HCT116 (cell line): ENCODE data around the gene PRCC. TPM values are rescaled to one million over a fixed set of nuclear protein-coding genes. Genes with fewer than 3 reads are reported as not detected.

Experiments used
- ATAC-seq: fragments of 200-7000 bp; cut with Tn5 transposase; 2 replicates; pipeline ENCODE4 v1.9.1; 2020; ENCODE audit warnings: mild to moderate bottlenecking, moderate library complexity
- BruUV-seq: library from RNA; stranded (reverse); fragments of 400-500 nt; replicated peaks from 2 replicates; lab custom pipeline; 2021; lab: Mats Ljungman, UMichigan
- CTCF ChIA-PET: fragments of 300-600 bp; sonication (Branson Sonifier 250); formaldehyde crosslinking; loops from one replicate; lab custom pipeline; 2021; ENCODE audit warnings: antibody characterized with exemption; lab: Charles Lee
- POLR2A ChIA-PET: fragments of 300-600, 350-600 bp; sonication (Branson Sonifier 250); formaldehyde crosslinking; loops from one replicate; lab custom pipeline; 2021; ENCODE audit warnings: antibody characterized with exemption; lab: Charles Lee
- RAD21 ChIA-PET, 2 experiments: fragments of 300-600 bp; sonication (Branson Sonifier 250); formaldehyde crosslinking; loops; one replicate each; lab custom pipeline; 2023; ENCODE audit warnings: low total read pairs in 2 of 2; ENCODE audit not compliant: uncharacterized antibody in 2 of 2, unreplicated experiment in 2 of 2, low non-redundant PET in 1 of 2; lab: Charles Lee
- DNase-seq: peaks from one replicate; pipeline ENCODE4 v3.0.0-alpha.2; 2010; ENCODE audit warnings: low read depth, low spot score
- H2AFZ ChIP-seq: fragments of 200-600 bp; shearing (Covaris generic), sonication (generic); 2 replicates; pipeline ENCODE4 v1.6.1; 2017; ENCODE audit warnings: low read depth, mixed run types, mixed read lengths, antibody characterized with exemption, low read length; ENCODE audit not compliant: poor library complexity, severe bottlenecking
- H3K27ac ChIP-seq: 2 replicates; pipeline ENCODE4 v1.5.1; 2012; ENCODE audit warnings: low read depth, low read length
- H3K27me3 ChIP-seq: fragments of 200-600 bp; sonication (generic); 2 replicates; pipeline ENCODE4 v1.6.1; 2016; ENCODE audit warnings: mixed run types, low read length, mixed read lengths; ENCODE audit not compliant: insufficient read depth
- H3K36me3 ChIP-seq, 2 experiments: fragments of 200-500 bp in 1 of 2; fragments of 200-600 bp in 1 of 2; sonication (Bioruptor generic) in 1 of 2; sonication (generic) in 1 of 2; 2 replicates each; pipeline versions ENCODE4 v1.5.1 to v1.6.1; 2014 to 2016; ENCODE audit warnings: low read length in 2 of 2, inconsistent platforms in 1 of 2, mixed read lengths in 1 of 2, mixed run types in 1 of 2; ENCODE audit not compliant: insufficient read depth in 2 of 2, control insufficient read depth in 1 of 2
- H3K4me1 ChIP-seq, 2 experiments: fragments of 200-600 bp in 1 of 2; sonication (generic) in 1 of 2; 2 replicates each; pipeline versions ENCODE4 v1.5.1 to v1.6.1; 2012 to 2017; ENCODE audit warnings: low read length in 2 of 2, inconsistent platforms in 1 of 2, mild to moderate bottlenecking in 1 of 2, mixed read lengths in 1 of 2, mixed run types in 1 of 2, moderate library complexity in 1 of 2; ENCODE audit not compliant: insufficient read depth in 2 of 2, control insufficient read depth in 1 of 2
- H3K4me2 ChIP-seq: fragments of 200-600 bp; sonication (generic); 2 replicates; pipeline ENCODE4 v1.6.1; 2017; ENCODE audit warnings: mixed run types, low read length, mixed read lengths
- H3K4me3 ChIP-seq, 2 experiments: fragments of 200-600 bp in 1 of 2; sonication (generic) in 1 of 2; replicated peaks in 1 of 2; 2 replicates each; pipeline ENCODE4 v1.5.1; 2011 to 2016; ENCODE audit warnings: low read length in 2 of 2, control low read depth in 1 of 2, low read depth in 1 of 2, mild to moderate bottlenecking in 1 of 2, mixed read lengths in 1 of 2, mixed run types in 1 of 2
- H3K79me2 ChIP-seq: fragments of 200-600 bp; sonication (generic); 2 replicates; pipeline ENCODE4 v1.6.1; 2017; ENCODE audit warnings: mild to moderate bottlenecking, mixed run types, low read length, moderate library complexity, mixed read lengths; ENCODE audit not compliant: insufficient read depth
- H3K9ac ChIP-seq: fragments of 200-600 bp; sonication (generic); 2 replicates; pipeline ENCODE4 v1.6.1; 2016; ENCODE audit warnings: low read length, mixed read lengths
- H3K9me2 ChIP-seq: fragments of 200-600 bp; sonication (generic), shearing (Covaris generic); 2 replicates; pipeline ENCODE4 v1.6.1; 2017; ENCODE audit warnings: mixed run types, mild to moderate bottlenecking, moderate library complexity; ENCODE audit not compliant: insufficient read depth
- H3K9me3 ChIP-seq, 2 experiments: fragments of 200-500 bp in 1 of 2; fragments of 200-600 bp in 1 of 2; sonication (Bioruptor generic) in 1 of 2; sonication (generic) in 1 of 2; 2 replicates each; pipeline ENCODE4 v1.6.1; 2014 to 2017; ENCODE audit warnings: low read length in 2 of 2, mixed read lengths in 2 of 2, inconsistent platforms in 1 of 2, low read depth in 1 of 2, mild to moderate bottlenecking in 1 of 2, mixed run types in 1 of 2, moderate library complexity in 1 of 2; ENCODE audit not compliant: control insufficient read depth in 1 of 2, insufficient read depth in 1 of 2
- H4K20me1 ChIP-seq: fragments of 200-600 bp; sonication (generic), shearing (Covaris generic); 2 replicates; pipeline ENCODE4 v1.6.1; 2017; ENCODE audit warnings: mixed run types, mild to moderate bottlenecking, moderate library complexity; ENCODE audit not compliant: insufficient read depth
- CBX3 ChIP-seq: IDR thresholded peaks from 2 replicates; pipeline ENCODE4 v1.6.1; 2012; ENCODE audit warnings: low read depth
- CEBPB ChIP-seq: IDR thresholded peaks from 2 replicates; pipeline ENCODE4 v1.6.1; 2012; ENCODE audit warnings: low read depth
- EGR1 ChIP-seq: IDR thresholded peaks from 2 replicates; pipeline ENCODE4 v1.6.1; 2012; ENCODE audit warnings: low read depth
- ELF1 ChIP-seq: IDR thresholded peaks from 2 replicates; pipeline ENCODE4 v1.6.1; 2012; ENCODE audit warnings: low read depth, borderline replicate concordance
- EZH2phosphoT487 ChIP-seq: fragments of 200-600 bp; IDR thresholded peaks from 2 replicates; pipeline ENCODE4 v1.6.1; 2018; ENCODE audit warnings: antibody characterized with exemption, borderline replicate concordance
- FOSL1 ChIP-seq: IDR thresholded peaks from 2 replicates; pipeline ENCODE4 v1.6.1; 2012; ENCODE audit warnings: low read depth
- JUND ChIP-seq: IDR thresholded peaks from 2 replicates; pipeline ENCODE4 v1.6.1; 2012
- POLR2A ChIP-seq: IDR thresholded peaks from 2 replicates; pipeline ENCODE4 v1.7.0; 2011; ENCODE audit warnings: borderline replicate concordance; ENCODE audit not compliant: insufficient read depth, insufficient read length; ENCODE audit errors: extremely low read depth
- POLR2AphosphoS5 ChIP-seq: IDR thresholded peaks from 2 replicates; pipeline ENCODE4 v1.6.1; 2011; ENCODE audit warnings: mild to moderate bottlenecking, low read depth, low read length, moderate library complexity
- RAD21 ChIP-seq: IDR thresholded peaks from 2 replicates; pipeline ENCODE4 v1.6.1; 2012; ENCODE audit warnings: low read depth, mild to moderate bottlenecking
- SIN3A ChIP-seq: IDR thresholded peaks from 2 replicates; pipeline ENCODE4 v1.6.1; 2012; ENCODE audit warnings: low read depth
- SP1 ChIP-seq: IDR thresholded peaks from 2 replicates; pipeline ENCODE4 v1.6.1; 2012; ENCODE audit warnings: low read depth
- SRF ChIP-seq: IDR thresholded peaks from 2 replicates; pipeline ENCODE4 v1.6.1; 2012; ENCODE audit warnings: low read depth
- TCF7L2 ChIP-seq: IDR thresholded peaks from 2 replicates; pipeline ENCODE4 v1.7.0; 2011; ENCODE audit warnings: borderline replicate concordance, inconsistent platforms; ENCODE audit not compliant: insufficient read depth, insufficient read length; ENCODE audit errors: extremely low read depth
- YY1 ChIP-seq: IDR thresholded peaks from 2 replicates; pipeline ENCODE4 v1.6.1; 2011; ENCODE audit warnings: low read length, low read depth, moderate library complexity, mild to moderate bottlenecking; ENCODE audit not compliant: insufficient replicate concordance; ENCODE audit errors: extremely low read depth
- ZFX ChIP-seq: fragments of 450-650 bp; IDR thresholded peaks from 2 replicates; pipeline ENCODE4 v1.6.1; 2017
- ZNF274 ChIP-seq: fragments of 200-500 bp; sonication (Bioruptor generic); IDR thresholded peaks from 2 replicates; pipeline ENCODE4 v1.6.1; 2014; ENCODE audit warnings: mild to moderate bottlenecking, low read depth, low read length, inconsistent platforms
- intact Hi-C: fragments of 100-400 bp; cut with micrococcal nuclease; formaldehyde crosslinking; loops from 2 replicates; pipeline ENCODE4 v1.10.0; 2022
- total RNA-seq: library from RNA; stranded (reverse); gene quantifications from one replicate; pipeline ENCODE4 v1.2.1, GENCODE V29; 2021; ENCODE audit not compliant: unreplicated experiment
- TF ChIP-seq, protein P1 (sequence below), 3 experiments: fragments of 200-600 bp in 1 of 3; sonication (generic) in 1 of 3; IDR thresholded peaks in 2 of 3; conservative IDR thresholded peaks in 1 of 3; 2 replicates each; pipeline ENCODE4 v1.5.1; 2012 to 2017; ENCODE audit warnings: low read depth in 2 of 3, low read length in 2 of 3, antibody characterized with exemption in 1 of 3, borderline replicate concordance in 1 of 3, control low read depth in 1 of 3, mild to moderate bottlenecking in 1 of 3, mixed read lengths in 1 of 3, mixed run types in 1 of 3, moderate library complexity in 1 of 3; ENCODE audit not compliant: insufficient read depth in 1 of 3
- TF ChIP-seq, protein P2 (sequence below): IDR thresholded peaks from 2 replicates; pipeline ENCODE4 v1.6.1; 2012
- TF ChIP-seq, protein P3 (sequence below): IDR thresholded peaks from 2 replicates; pipeline ENCODE4 v1.6.1; 2012

The PRCC gene
- total RNA-seq, 1 experiment from 2014 or later = 78.1 TPM

DNA sequence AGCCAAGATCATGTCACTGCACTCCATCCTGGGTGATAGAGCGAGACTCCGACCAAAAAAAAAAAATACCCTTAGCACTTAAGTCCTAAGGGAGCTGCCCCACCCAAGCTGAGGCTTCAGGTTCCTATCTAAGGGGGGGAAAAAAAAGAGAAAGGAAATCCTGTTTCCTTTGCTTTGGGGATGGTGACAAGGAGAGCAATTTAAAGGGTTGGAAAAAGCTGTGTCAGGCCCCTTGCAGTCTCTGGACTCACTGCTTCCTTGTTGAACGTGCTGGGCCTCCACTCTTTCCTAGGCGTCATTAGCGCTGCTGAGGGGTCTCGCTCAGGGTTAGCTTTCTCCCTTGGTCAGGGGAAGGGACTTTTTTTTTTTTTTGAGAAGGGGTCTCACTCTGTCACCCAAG lies 18.1 kb downstream of the PRCC start:
- peaks cover 23 to 39% of the 10 kb centered on the region in 2 experiments for H3K36me3 ChIP-seq
- no peaks in the 10 kb centered on the region for H4K20me1 ChIP-seq
- no peak overlapping the region for H3K27ac ChIP-seq
- no peak overlapping the region for H3K4me2 ChIP-seq
- no peak for TF ChIP-seq SRF
- TF ChIP-seq RAD21 = no peak
- TF ChIP-seq TCF7L2 = no peak
- TF ChIP-seq YY1 = no peak
- TF ChIP-seq SIN3A = no peak
- TF ChIP-seq, protein P1, sequence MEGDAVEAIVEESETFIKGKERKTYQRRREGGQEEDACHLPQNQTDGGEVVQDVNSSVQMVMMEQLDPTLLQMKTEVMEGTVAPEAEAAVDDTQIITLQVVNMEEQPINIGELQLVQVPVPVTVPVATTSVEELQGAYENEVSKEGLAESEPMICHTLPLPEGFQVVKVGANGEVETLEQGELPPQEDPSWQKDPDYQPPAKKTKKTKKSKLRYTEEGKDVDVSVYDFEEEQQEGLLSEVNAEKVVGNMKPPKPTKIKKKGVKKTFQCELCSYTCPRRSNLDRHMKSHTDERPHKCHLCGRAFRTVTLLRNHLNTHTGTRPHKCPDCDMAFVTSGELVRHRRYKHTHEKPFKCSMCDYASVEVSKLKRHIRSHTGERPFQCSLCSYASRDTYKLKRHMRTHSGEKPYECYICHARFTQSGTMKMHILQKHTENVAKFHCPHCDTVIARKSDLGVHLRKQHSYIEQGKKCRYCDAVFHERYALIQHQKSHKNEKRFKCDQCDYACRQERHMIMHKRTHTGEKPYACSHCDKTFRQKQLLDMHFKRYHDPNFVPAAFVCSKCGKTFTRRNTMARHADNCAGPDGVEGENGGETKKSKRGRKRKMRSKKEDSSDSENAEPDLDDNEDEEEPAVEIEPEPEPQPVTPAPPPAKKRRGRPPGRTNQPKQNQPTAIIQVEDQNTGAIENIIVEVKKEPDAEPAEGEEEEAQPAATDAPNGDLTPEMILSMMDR (IDR thresholded peaks at IDR 0.05 in 2 of 3, conservative IDR thresholded peaks at IDR 0.05 in 1 of 3; ENCODE audit: borderline replicate concordance in 1 of 3, insufficient read depth in 1 of 3, low read depth in 2 of 3, low read length in 2 of 3) = no peak
- TF ChIP-seq ZFX = no peak
- TF ChIP-seq EZH2phosphoT487 = no peak
- TF ChIP-seq CBX3 = no peak
- TF ChIP-seq CEBPB = no peak
- TF ChIP-seq SP1 = no peak
- no peak for TF ChIP-seq JUND
- no peak for TF ChIP-seq POLR2AphosphoS5
- TF ChIP-seq, protein P2, sequence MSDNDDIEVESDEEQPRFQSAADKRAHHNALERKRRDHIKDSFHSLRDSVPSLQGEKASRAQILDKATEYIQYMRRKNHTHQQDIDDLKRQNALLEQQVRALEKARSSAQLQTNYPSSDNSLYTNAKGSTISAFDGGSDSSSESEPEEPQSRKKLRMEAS = no peak
- TF ChIP-seq FOSL1 = no peak
- no peak for TF ChIP-seq POLR2A
- TF ChIP-seq ZNF274 = no peak
- TF ChIP-seq ELF1 = no peak
- no peak for TF ChIP-seq EGR1
- TF ChIP-seq, protein P3, sequence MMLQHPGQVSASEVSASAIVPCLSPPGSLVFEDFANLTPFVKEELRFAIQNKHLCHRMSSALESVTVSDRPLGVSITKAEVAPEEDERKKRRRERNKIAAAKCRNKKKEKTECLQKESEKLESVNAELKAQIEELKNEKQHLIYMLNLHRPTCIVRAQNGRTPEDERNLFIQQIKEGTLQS = no peak
- no TSS peak for BruUV-seq
- H3K9me2 ChIP-seq = no peaks in the 10 kb centered on the region
- peaks cover 0 to 3% of the 10 kb centered on the region in 2 experiments; a peak in 1 of 4 replicates for H3K4me1 ChIP-seq
- ChIA-PET CTCF (no interaction called here), RAD21 (no interaction called here), POLR2A (no interaction called here)
- intact Hi-C loops = no loop called here
- peaks cover 81% of the 10 kb centered on the region for H3K79me2 ChIP-seq
- no peak overlapping the region for H3K9ac ChIP-seq
- no peak for DNase-seq
- no peak overlapping the region for H3K4me3 ChIP-seq
- no peak for ATAC-seq
- no peak overlapping the region for H2AFZ ChIP-seq
- H3K9me3 ChIP-seq = no peaks in the 10 kb centered on the region
- H3K27me3 ChIP-seq = no peaks in the 10 kb centered on the region
